ENCODE data around the gene TP53TG5. TPM values are rescaled to one million over a fixed set of nuclear protein-coding genes. Genes with fewer than 3 reads are reported as not detected.
A peak's percentile ranks its signal among the peaks of the same experiment; 100 is the strongest.

TP53TG5 gene
- total RNA-seq, 1 donor from 2014 or later = 0.12 TPM

DNA sequence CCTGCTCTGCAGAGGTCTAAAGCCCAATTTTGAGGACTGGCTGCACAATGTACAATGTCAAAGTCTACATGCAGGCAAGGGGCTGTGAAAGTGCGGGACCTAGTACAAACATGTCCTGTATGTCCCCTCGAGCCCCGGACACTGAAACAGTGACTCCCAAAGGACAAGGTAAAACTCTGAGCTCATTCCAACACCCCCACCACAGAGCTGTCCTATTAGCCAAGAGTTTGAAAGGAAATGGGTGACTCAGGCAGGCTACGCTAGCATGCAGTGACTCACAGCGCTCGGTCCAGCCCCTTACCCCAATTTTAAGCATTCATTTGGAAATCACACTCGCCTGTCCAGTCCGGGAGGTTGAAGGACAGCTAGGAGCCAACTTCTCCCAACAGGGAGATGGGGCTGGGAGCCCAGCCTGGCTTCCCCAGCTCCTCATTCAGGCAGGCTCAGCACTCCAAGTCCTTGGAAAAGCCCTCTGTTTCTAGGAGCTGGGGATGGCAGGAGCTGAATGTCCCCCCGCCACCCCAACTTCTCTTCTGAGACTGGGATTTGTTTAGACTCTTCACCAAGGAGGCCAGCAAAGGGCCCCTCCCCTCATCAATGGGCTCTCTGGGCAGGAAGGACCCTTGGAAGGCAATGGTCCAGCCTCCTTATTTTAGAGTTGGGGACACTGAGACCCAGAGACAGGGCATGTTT lies 33.8 kb downstream of the TP53TG5 start:
- peak; percentile 59 for DNase-seq
- H3K9me3 Mint-ChIP-seq = no peaks in the 10 kb centered on the region
- intact Hi-C loops (cut with micrococcal nuclease) = no loop called here
- H3K27ac Mint-ChIP-seq = no peak overlapping the region
- peaks cover 68% of the 10 kb centered on the region for H3K4me1 Mint-ChIP-seq
- H3K27me3 Mint-ChIP-seq = no peaks in the 10 kb centered on the region
- peaks cover 57% of the 10 kb centered on the region for H3K36me3 Mint-ChIP-seq (ENCODE audit: low read depth)
- H3K4me3 Mint-ChIP-seq = peak overlapping the region; percentile 92

DNA sequence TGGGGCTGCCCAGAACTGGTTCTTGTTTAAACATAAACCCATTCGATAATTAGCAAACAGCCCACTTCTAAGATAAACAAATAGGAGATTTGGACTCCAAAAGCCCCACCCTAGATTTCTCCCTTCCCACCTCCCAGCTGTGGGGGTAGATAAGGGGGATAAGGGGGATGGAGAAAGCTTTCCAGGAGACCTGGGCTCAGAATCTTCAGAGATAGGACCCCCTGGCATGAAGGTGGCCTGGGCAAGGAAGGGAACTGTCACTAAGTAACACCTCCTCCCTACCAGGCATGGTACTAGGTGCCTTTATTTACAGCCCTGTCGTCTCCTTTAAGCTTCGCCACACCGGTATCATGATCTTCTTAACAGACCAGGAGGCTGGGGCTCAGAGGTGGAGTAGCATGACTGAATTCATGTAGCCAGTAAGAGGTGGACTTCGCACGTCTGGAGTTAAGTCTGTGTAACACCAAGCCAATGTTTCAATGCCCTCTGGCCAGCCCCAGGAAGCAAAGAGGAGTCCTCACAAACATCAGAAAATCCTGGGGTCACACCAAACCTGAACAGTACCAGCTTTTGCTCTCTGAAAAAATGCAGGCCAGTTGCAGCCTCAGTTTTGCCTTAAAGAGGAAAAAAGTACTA lies 34.5 kb downstream of the TP53TG5 start:
- Mint-ChIP-seq H3K27ac (no peak overlapping the region), H3K9me3 (no peaks in the 10 kb centered on the region), H3K27me3 (no peaks in the 10 kb centered on the region), H3K36me3 (ENCODE audit: low read depth) (peaks cover 61% of the 10 kb centered on the region), H3K4me3 (peak overlapping the region; percentile 19), H3K4me1 (peaks cover 68% of the 10 kb centered on the region)
- intact Hi-C loops (cut with micrococcal nuclease) = no loop called here
- peak; percentile 57 for DNase-seq

DNA sequence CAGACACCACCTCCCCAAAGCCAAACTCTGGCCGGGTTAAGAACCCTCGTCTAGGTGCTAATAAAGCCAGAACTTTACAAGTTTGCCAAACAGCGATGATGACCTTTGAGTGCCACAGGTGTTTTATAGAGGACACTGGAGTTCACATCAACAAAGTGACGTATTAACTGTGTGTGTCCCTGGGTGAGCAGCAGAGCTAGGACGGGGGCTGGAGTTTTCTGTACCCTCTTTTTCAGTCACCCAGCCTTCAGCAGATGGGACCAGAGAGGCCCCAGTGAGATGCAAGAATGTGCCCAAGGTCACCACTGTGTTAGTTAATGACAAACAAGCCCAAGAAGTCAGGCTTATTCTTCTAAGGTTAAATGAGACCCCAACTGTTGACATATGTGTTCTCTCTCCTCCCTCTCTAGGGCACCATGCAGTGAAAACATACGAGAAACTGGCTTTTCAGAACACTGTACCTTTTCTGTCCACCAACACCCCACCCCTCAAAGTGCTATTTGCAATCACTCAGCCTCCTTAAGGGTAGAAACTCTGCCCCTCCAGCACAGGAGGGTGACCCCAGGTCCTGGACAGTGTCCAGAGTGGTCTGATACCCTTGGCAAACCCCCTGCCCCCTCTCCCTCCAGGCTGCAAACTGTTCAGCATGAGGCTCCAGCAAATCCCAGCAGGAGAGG lies 35.1 kb downstream of the TP53TG5 start:
- peaks cover 65% of the 10 kb centered on the region for H3K4me1 Mint-ChIP-seq
- intact Hi-C loops (cut with micrococcal nuclease) = no loop called here
- no peaks in the 10 kb centered on the region for H3K27me3 Mint-ChIP-seq
- H3K9me3 Mint-ChIP-seq = no peaks in the 10 kb centered on the region
- DNase-seq = no peak
- H3K36me3 Mint-ChIP-seq (ENCODE audit: low read depth) = peaks cover 62% of the 10 kb centered on the region
- peak overlapping the region; percentile 34 for H3K4me3 Mint-ChIP-seq
- H3K27ac Mint-ChIP-seq = peak overlapping the region; percentile 29

DNA sequence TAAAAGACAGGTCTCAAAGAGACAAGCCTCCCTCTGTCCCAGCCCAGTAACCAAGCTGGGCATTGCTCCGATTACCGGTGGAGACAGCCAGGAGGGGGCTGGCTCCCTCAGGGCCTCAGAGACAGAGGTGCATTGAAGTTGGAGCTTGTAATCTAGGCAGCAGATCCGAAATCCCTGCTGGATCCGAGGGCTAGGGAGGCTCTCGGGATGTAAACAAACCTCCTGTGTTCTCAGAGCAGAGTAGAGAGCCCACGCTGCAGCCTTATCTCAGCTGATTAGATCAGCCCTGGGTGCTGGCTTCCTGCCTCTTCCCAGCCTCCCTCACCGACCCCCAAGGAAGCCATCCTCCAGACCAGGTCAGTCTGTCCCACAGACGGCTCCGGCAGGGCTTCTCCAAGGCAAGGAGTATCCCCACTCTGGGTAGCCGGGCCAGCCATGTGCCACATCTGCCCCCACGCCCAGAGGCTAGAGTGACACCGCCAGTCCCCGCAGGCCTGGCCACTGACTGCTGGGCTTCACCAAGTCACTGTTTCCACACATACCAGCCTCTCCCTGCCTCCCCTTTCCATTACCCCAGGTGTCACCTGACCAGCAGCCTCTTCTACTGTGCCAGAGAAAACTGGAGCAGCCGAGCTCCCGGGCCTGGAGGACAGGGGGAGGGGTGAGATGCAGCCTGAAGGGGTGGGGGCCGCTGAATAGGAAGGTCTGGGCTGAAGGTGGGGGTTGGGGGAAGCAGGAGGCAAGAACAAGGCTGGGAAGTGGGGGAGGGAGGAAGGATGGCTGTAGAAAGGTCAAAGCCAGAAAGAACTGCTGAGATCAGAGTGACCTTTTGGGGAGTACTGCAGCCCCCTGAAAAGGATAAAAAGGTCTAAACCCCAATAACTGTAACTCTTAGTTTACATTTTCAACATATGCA lies 35.9 kb downstream of the TP53TG5 start:
- Mint-ChIP-seq H3K9me3 (no peaks in the 10 kb centered on the region), H3K4me1 (peaks cover 63% of the 10 kb centered on the region), H3K36me3 (ENCODE audit: low read depth) (peaks cover 62% of the 10 kb centered on the region), H3K4me3 (no peak overlapping the region), H3K27ac (peak overlapping the region; percentile 29), H3K27me3 (no peaks in the 10 kb centered on the region)
- intact Hi-C loops (cut with micrococcal nuclease) = no loop called here
- no peak for DNase-seq

DNA sequence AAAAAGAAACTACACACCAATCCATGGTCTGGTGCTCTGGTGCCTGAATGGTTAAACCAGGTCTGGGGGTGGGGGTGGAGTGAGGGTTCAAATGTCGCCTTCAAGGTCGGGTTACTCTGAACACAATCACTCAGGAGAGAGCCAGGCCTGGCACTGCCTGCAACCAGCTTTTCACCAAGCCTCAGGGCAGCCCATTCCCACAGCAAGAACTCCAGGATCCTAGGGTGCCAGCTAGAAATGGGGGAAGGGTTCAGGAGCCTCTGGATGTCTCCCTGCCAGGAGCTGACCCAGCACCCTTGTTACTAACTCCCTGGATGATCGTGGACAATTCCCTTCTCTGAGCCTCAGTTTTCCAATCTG lies 36.6 kb downstream of the TP53TG5 start:
- Mint-ChIP-seq H3K4me1 (peaks cover 60% of the 10 kb centered on the region), H3K27ac (peak overlapping the region; percentile 29), H3K4me3 (no peak overlapping the region), H3K9me3 (no peaks in the 10 kb centered on the region), H3K36me3 (ENCODE audit: low read depth) (peaks cover 62% of the 10 kb centered on the region), H3K27me3 (no peaks in the 10 kb centered on the region)
- intact Hi-C loops (cut with micrococcal nuclease) = no loop called here
- no peak for DNase-seq

DNA sequence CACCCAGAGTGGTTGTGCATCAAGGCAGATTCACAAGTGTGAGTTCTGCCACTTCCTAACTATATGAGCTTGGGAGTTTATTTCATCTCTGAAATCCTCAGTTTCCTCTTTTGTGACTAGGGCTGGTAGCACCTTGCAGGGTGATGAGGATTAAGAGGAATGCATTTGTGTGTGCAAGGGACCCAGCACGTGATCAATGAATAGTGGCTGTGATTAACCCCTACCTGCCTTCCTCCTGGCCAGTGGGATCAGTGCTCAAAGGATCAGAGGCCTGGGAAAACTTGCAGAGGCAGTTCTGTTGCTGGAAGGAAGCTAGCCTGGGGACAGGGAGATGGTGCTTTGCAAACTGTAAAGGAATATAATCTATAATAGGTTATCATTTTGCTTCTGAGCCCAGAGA lies 37.2 kb downstream of the TP53TG5 start:
- peaks cover 63% of the 10 kb centered on the region for H3K36me3 Mint-ChIP-seq (ENCODE audit: low read depth)
- DNase-seq = no peak
- intact Hi-C loops (cut with micrococcal nuclease) = no loop called here

DNA sequence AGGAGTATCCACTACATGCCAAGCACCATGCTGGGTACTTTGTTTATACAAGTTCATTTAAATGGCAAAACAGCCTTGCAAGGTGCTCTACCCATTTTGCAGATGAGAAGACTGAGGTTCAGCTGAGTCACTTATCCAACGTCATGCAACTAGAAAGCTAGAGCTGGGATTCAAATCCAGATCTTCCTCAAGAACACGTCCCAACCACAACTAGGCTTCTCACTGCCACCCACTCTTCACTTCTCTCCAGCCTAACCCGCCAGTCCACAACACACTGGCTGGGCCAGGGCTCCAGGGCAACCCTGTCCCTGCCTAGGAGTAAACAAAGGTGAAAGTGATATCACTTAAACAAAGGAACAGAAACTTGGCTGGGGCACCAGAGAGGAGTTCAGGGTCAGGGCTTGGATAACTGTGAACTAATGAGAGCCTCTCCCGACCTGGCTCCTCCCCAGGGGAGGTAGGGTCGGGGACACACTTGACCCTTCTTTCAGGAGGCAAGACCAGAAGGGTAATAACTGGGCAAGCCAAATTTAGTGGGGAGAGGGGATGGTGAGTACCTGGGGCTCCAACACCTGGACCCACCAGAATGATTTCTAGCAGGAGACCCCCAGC lies 37.8 kb downstream of the TP53TG5 start:
- no peaks in the 10 kb centered on the region for H3K9me3 Mint-ChIP-seq
- intact Hi-C loops (cut with micrococcal nuclease) = no loop called here
- peaks cover 52% of the 10 kb centered on the region for H3K4me1 Mint-ChIP-seq
- H3K4me3 Mint-ChIP-seq = no peak overlapping the region
- peak overlapping the region; percentile 56 for H3K27ac Mint-ChIP-seq
- DNase-seq = no peak
- H3K36me3 Mint-ChIP-seq (ENCODE audit: low read depth) = peaks cover 64% of the 10 kb centered on the region
- no peaks in the 10 kb centered on the region for H3K27me3 Mint-ChIP-seq

More for the DNA sequence above, 37.2 kb downstream of the TP53TG5 start:
- H3K4me1 Mint-ChIP-seq = peaks cover 54% of the 10 kb centered on the region
- H3K4me3 Mint-ChIP-seq = no peak overlapping the region
- no peaks in the 10 kb centered on the region for H3K27me3 Mint-ChIP-seq
- H3K9me3 Mint-ChIP-seq = no peaks in the 10 kb centered on the region
- H3K27ac Mint-ChIP-seq = no peak overlapping the region

DNA sequence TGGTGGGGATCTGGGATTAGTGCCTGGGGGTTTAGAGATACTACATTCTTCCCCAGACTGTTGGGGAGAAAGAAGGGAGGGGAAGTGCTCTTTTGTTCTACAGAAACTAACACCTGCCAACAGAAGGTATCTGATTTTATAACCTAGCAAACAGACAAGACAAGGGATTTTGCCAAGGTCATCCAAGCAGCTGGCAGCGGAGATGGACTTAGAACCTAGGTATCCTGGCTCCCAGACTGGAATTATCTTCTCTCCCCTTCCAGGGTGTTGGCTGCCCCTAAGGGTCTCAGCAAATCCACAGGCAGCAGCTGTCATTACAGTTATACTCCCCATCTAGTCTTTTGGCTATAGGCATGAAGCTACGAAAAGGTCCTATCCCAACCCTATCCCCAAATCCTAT lies 38.3 kb downstream of the TP53TG5 start:
- peak overlapping the region; percentile 8 for H3K27ac Mint-ChIP-seq
- H3K4me3 Mint-ChIP-seq = no peak overlapping the region
- intact Hi-C loops (cut with micrococcal nuclease) = no loop called here
- DNase-seq = no peak
- H3K27me3 Mint-ChIP-seq = no peaks in the 10 kb centered on the region
- peaks cover 47% of the 10 kb centered on the region for H3K4me1 Mint-ChIP-seq
- peaks cover 64% of the 10 kb centered on the region for H3K36me3 Mint-ChIP-seq (ENCODE audit: low read depth)
- no peaks in the 10 kb centered on the region for H3K9me3 Mint-ChIP-seq

DNA sequence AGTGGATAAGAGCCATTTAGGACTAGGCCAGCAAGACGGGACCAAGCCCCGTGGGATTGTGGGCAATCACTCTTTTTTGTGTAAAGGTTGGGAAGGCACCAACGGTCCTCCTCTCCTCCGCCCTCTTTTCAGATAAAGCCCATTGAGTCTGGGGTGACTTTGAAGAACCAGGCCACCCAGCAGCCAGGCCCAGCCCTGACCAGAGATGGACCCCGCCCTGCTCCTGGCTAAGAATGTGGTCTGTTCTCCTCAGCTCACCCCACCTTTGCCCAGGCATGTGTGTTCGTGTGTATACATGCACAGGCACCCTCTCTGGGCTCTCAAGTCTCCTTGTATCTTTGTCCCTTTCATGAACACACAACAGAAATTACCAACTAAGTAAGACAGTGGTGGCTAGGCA lies 39.0 kb downstream of the TP53TG5 start:
- Mint-ChIP-seq H3K4me3 (no peak overlapping the region), H3K4me1 (peaks cover 40% of the 10 kb centered on the region)

DNA sequence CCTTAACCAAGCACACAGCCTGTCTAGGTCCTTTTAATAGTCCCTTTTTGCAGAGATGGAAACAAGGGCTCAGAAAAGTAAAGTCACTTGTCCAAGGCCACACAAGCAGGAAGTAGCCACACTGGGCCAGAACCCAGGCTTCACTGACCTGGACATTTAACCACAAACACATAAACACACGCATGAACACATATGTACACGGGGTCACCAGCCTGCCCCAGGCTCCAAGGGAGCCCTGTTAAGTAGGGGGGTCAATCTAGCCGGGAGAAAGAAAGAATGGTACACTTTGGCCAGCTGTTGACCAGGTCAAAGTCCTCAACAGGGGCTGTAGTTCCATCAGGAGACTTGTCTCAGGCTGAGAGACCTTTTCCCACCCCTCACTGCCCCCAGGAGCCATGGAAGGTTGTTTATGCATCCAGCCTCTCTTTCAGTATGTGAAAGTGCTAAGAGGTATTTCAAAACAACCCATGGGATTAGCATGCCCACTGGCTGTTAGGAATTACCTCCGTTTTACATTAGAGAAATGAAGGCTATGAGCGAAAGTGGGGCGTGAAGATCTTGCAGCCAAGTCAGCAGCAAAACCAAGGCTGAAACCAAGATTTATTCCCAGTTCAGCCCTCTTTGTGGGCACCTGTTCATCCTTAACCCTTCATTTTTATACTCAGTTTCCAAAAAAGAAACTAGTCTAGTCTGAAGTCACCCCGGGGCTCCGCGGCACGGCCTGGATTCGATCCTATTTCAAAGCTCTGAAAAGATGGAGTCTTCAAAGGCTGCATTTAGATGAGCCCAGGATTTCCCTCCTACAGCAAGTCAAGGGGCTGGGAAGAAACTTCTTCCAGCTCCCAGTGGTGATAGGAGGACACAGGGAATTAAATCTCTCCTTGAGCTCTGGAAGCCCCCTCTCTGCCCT lies 39.7 kb downstream of the TP53TG5 start:
- Mint-ChIP-seq H3K27me3 (no peaks in the 10 kb centered on the region), H3K27ac (no peak overlapping the region), H3K4me3 (no peak overlapping the region), H3K36me3 (ENCODE audit: low read depth) (peaks cover 59% of the 10 kb centered on the region), H3K4me1 (peaks cover 34% of the 10 kb centered on the region), H3K9me3 (no peaks in the 10 kb centered on the region)
- intact Hi-C loops (cut with micrococcal nuclease) = no loop called here
- no peak for DNase-seq

More for the DNA sequence above, 39.0 kb downstream of the TP53TG5 start:
- Mint-ChIP-seq H3K36me3 (ENCODE audit: low read depth) (peaks cover 62% of the 10 kb centered on the region), H3K27me3 (no peaks in the 10 kb centered on the region), H3K9me3 (no peaks in the 10 kb centered on the region), H3K27ac (no peak overlapping the region)
- intact Hi-C loops (cut with micrococcal nuclease) = no loop called here
- DNase-seq = no peak

DNA sequence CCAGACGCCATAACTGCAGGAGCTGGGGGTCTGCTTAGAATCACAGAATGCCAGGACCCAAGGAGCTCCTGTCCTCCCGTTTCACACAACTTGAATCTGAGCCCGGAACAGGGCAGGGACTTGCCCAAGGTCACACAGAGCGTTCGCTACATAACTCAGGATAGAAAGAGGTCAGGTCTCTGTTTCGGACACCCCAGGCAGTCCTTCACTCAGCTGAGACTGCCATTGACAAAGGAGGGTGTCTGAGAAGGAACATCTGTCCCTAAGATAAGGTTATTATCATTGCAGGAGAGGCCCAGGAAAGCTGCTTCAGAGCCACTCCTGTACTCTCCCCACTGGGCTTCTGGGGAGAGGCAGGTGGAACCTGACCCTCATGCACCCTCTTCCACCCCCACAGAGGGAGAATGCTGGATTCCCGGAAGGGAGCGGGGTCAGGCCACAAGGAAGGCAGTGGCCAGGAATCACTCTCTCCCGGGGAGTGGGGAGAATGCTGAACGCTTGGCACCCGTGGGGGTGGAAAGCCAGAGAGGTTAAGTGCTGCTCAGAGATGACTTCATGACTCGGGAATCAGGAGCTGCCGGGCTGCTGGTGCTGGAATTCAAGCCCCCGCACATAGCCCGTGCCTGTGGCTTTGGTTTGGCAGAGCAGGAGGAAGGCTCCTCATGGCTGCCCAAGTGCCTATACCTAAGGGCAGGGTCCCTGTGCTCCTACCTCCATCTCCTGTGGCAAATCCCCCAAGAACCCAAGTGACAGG lies 40.6 kb downstream of the TP53TG5 start:
- Mint-ChIP-seq H3K27me3 (no peaks in the 10 kb centered on the region), H3K4me3 (no peak overlapping the region), H3K36me3 (ENCODE audit: low read depth) (peaks cover 65% of the 10 kb centered on the region), H3K27ac (peak overlapping the region; percentile 53), H3K4me1 (peaks cover 29% of the 10 kb centered on the region), H3K9me3 (no peaks in the 10 kb centered on the region)
- DNase-seq = no peak
- intact Hi-C loops (cut with micrococcal nuclease) = no loop called here
